ENCODE data around the gene INTS2.

- TF ChIP-seq CTCF (IDR thresholded peaks at IDR 0.05 in 4 of 5, conservative IDR thresholded peaks at IDR 0.05 in 1 of 5): no peak
- no peak for TF ChIP-seq POLR2A (IDR thresholded peaks at IDR 0.05)
Observed at GRCh38 chr17:61843435-61843834, 84.3 kb downstream of the INTS2 start.

Measured in gastrocnemius medialis (tissue), 4 donors.